Measurements from ENCODE around the gene SOX6. TPM values are rescaled to one million over a fixed set of nuclear protein-coding genes. Genes with fewer than 3 reads are reported as not detected.

SOX6 gene
- total and polyA plus RNA-seq, 2 of the 13 experiments (the other 11 are each of a cell fraction or from before 2014, with no cell fraction given), result 2.6 to 11.2 TPM

DNA sequence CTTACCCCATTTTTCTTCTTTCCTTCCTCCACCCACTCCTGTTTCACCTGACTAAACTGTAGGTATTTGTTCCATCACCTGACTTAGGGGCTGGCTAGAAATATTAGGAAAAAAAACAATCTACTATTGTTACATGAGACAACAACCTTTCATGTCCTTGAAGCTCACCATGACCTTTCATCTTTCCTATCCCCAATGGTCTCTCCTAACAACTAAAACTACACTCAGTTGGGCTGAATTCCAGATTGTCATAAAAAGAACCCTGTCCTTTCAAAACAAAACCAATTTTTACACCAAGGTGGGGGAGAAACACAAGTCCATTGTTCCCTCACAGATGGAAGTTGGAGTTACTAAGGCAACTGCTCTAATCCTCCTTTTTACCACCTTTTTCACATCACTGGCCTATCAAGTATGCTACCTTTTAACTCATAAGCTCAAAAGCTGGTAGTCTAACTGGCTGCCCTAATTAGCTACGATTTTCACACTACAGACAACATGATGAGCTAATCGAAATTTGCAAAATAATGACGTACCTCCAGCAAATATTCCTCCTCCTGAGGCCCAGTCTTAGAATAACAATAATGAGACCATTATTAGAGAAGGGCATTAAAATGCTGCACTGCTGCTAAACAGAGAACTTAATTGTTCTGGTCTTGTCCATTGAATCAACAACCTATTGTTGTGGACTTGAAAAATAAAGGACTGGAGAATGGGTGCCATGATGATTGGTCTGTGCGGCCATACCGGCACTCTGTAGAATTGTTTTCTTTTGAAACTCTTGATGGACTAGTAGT, 46.5 kb upstream of the SOX6 start (continued):
- TF ChIP-seq, protein P1, sequence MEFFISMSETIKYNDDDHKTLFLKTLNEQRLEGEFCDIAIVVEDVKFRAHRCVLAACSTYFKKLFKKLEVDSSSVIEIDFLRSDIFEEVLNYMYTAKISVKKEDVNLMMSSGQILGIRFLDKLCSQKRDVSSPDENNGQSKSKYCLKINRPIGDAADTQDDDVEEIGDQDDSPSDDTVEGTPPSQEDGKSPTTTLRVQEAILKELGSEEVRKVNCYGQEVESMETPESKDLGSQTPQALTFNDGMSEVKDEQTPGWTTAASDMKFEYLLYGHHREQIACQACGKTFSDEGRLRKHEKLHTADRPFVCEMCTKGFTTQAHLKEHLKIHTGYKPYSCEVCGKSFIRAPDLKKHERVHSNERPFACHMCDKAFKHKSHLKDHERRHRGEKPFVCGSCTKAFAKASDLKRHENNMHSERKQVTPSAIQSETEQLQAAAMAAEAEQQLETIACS (CRISPR knock-in tag; IDR thresholded peaks at IDR 0.05), result no peak
- TF ChIP-seq ZNF678 (CRISPR knock-in tag; IDR thresholded peaks at IDR 0.05) (no peak), RFXAP (CRISPR knock-in tag; IDR thresholded peaks at IDR 0.05; ENCODE audit: borderline replicate concordance) (no peak), ZNF652 (CRISPR knock-in tag; IDR thresholded peaks at IDR 0.05; ENCODE audit: borderline replicate concordance, low read depth) (no peak), ZNF136 (CRISPR knock-in tag; IDR thresholded peaks at IDR 0.05; ENCODE audit: low read depth) (no peak), TEAD2 (CRISPR knock-in tag; IDR thresholded peaks at IDR 0.05) (no peak), SNAPC2 (CRISPR knock-in tag; IDR thresholded peaks at IDR 0.05) (peak; percentile 53; the same call in 1 of the 2 replicates), WIZ (CRISPR knock-in tag; IDR thresholded peaks at IDR 0.05) (no peak), RBM22 (optimal IDR thresholded peaks at IDR 0.05; ENCODE audit: low read length) (no peak), RAD21 (CRISPR knock-in tag; IDR thresholded peaks at IDR 0.05) (no peak), TCF7 (IDR thresholded peaks at IDR 0.05; ENCODE audit: low read depth) (peak; percentile 42), SIX4 (CRISPR knock-in tag; IDR thresholded peaks at IDR 0.05) (peak; percentile 75), KLF13 (CRISPR knock-in tag; IDR thresholded peaks at IDR 0.05) (no peak), ARNT2 (CRISPR knock-in tag; IDR thresholded peaks at IDR 0.05; ENCODE audit: low read depth) (no peak), ZIK1 (CRISPR knock-in tag; IDR thresholded peaks at IDR 0.05; ENCODE audit: borderline replicate concordance, low read depth) (no peak)
- TF ChIP-seq, protein P2, sequence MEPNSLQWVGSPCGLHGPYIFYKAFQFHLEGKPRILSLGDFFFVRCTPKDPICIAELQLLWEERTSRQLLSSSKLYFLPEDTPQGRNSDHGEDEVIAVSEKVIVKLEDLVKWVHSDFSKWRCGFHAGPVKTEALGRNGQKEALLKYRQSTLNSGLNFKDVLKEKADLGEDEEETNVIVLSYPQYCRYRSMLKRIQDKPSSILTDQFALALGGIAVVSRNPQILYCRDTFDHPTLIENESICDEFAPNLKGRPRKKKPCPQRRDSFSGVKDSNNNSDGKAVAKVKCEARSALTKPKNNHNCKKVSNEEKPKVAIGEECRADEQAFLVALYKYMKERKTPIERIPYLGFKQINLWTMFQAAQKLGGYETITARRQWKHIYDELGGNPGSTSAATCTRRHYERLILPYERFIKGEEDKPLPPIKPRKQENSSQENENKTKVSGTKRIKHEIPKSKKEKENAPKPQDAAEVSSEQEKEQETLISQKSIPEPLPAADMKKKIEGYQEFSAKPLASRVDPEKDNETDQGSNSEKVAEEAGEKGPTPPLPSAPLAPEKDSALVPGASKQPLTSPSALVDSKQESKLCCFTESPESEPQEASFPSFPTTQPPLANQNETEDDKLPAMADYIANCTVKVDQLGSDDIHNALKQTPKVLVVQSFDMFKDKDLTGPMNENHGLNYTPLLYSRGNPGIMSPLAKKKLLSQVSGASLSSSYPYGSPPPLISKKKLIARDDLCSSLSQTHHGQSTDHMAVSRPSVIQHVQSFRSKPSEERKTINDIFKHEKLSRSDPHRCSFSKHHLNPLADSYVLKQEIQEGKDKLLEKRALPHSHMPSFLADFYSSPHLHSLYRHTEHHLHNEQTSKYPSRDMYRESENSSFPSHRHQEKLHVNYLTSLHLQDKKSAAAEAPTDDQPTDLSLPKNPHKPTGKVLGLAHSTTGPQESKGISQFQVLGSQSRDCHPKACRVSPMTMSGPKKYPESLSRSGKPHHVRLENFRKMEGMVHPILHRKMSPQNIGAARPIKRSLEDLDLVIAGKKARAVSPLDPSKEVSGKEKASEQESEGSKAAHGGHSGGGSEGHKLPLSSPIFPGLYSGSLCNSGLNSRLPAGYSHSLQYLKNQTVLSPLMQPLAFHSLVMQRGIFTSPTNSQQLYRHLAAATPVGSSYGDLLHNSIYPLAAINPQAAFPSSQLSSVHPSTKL (CRISPR knock-in tag; IDR thresholded peaks at IDR 0.05), result peak; percentile 88
- TF ChIP-seq, protein P3, sequence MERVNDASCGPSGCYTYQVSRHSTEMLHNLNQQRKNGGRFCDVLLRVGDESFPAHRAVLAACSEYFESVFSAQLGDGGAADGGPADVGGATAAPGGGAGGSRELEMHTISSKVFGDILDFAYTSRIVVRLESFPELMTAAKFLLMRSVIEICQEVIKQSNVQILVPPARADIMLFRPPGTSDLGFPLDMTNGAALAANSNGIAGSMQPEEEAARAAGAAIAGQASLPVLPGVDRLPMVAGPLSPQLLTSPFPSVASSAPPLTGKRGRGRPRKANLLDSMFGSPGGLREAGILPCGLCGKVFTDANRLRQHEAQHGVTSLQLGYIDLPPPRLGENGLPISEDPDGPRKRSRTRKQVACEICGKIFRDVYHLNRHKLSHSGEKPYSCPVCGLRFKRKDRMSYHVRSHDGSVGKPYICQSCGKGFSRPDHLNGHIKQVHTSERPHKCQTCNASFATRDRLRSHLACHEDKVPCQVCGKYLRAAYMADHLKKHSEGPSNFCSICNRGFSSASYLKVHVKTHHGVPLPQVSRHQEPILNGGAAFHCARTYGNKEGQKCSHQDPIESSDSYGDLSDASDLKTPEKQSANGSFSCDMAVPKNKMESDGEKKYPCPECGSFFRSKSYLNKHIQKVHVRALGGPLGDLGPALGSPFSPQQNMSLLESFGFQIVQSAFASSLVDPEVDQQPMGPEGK (CRISPR knock-in tag; IDR thresholded peaks at IDR 0.05), result 0 out of 2 replicates have a peak, but pooled peaks have one; percentile 27
- TF ChIP-seq, protein P4, sequence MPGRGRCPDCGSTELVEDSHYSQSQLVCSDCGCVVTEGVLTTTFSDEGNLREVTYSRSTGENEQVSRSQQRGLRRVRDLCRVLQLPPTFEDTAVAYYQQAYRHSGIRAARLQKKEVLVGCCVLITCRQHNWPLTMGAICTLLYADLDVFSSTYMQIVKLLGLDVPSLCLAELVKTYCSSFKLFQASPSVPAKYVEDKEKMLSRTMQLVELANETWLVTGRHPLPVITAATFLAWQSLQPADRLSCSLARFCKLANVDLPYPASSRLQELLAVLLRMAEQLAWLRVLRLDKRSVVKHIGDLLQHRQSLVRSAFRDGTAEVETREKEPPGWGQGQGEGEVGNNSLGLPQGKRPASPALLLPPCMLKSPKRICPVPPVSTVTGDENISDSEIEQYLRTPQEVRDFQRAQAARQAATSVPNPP (CRISPR knock-in tag; IDR thresholded peaks at IDR 0.05), result 0 out of 2 replicates have a peak, but pooled peaks have one; percentile 41
- TF ChIP-seq, protein P5, sequence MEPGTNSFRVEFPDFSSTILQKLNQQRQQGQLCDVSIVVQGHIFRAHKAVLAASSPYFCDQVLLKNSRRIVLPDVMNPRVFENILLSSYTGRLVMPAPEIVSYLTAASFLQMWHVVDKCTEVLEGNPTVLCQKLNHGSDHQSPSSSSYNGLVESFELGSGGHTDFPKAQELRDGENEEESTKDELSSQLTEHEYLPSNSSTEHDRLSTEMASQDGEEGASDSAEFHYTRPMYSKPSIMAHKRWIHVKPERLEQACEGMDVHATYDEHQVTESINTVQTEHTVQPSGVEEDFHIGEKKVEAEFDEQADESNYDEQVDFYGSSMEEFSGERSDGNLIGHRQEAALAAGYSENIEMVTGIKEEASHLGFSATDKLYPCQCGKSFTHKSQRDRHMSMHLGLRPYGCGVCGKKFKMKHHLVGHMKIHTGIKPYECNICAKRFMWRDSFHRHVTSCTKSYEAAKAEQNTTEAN (CRISPR knock-in tag; conservative IDR thresholded peaks at IDR 0.05), result no peak
